ENCODE data around the gene ADAM15. TPM values are rescaled to one million over a fixed set of nuclear protein-coding genes. Genes with fewer than 3 reads are reported as not detected.

Gene ADAM15
- total RNA-seq, 1 experiment from 2014 or later = 41.7 TPM

- H3K9me3 ChIP-seq (ENCODE audit: control insufficient read depth, insufficient read depth, low read depth, low read length) = no peaks in the 10 kb centered on the region
- no peak for ATAC-seq
- ChIA-PET POLR2A (interaction anchor here (0.6 kb wide), 1 partner anchor 56 kb away, joined by 8 read pairs; no protein-coding TSS in a partner anchor), CTCF (interaction anchor here (0.7 kb wide), 1 partner anchor 75 kb away, joined by 3 read pairs; no protein-coding TSS in a partner anchor)
- no peak for DNase-seq (ENCODE audit: low read depth, low spot score)
- H3K27me3 ChIP-seq (ENCODE audit: control insufficient read depth, insufficient read depth, low read length) = no peaks in the 10 kb centered on the region
- 0 out of 2 replicates have a peak, but pooled peaks cover 2% of the 10 kb centered on the region for H3K36me3 ChIP-seq (ENCODE audit: control insufficient read depth, insufficient read depth, low read length)
- no peak for TF ChIP-seq REST (IDR thresholded peaks at IDR 0.05; ENCODE audit: insufficient read depth in 1 of 2, low read depth in 2 of 2, low read length in 1 of 2)
- TF ChIP-seq SIN3A (IDR thresholded peaks at IDR 0.05; ENCODE audit: borderline replicate concordance, insufficient read depth, low read depth, low read length) = no peak
- no peak for TF ChIP-seq TCF7L2 (IDR thresholded peaks at IDR 0.05; ENCODE audit: low read depth, low read length)
- no peak for TF ChIP-seq CTCF (IDR thresholded peaks at IDR 0.05)
- TF ChIP-seq POLR2AphosphoS5 (IDR thresholded peaks at IDR 0.05; ENCODE audit: low read depth, low read length) = no peak
- peaks cover 54% of the 10 kb centered on the region for H3K4me1 ChIP-seq (ENCODE audit: control insufficient read depth, insufficient read depth, low read length)
- no TSS peak for BruUV-seq (replicated peaks)
- in situ Hi-C loops (cut with HindIII; ENCODE audit: low pct_unique_long_range_greater_than_20kb, low sequenced_read_pairs) = no loop called here
- no peak overlapping the region for H3K27ac ChIP-seq (ENCODE audit: low read length)
- intact Hi-C loops (cut with micrococcal nuclease; ENCODE audit: unreplicated experiment) = no loop called here
- no peak overlapping the region for H3K4me3 ChIP-seq (ENCODE audit: low read depth in 2 of 2, low read length in 2 of 2)
These were observed 42.8 kb upstream of the ADAM15 start for GRCh38 chr1:155008015-155008941.

GRCh38 chr1:155009221-155009711 lies 41.9 kb upstream of the ADAM15 start:
- DNase-seq (ENCODE audit: low read depth, low spot score) (no peak), ATAC-seq (no peak)
- Histone ChIP-seq H3K27ac (ENCODE audit: low read length) (no peak overlapping the region), H3K9me3 (ENCODE audit: control insufficient read depth, insufficient read depth, low read depth, low read length) (no peaks in the 10 kb centered on the region), H3K27me3 (ENCODE audit: control insufficient read depth, insufficient read depth, low read length) (no peaks in the 10 kb centered on the region), H3K4me3 (ENCODE audit: low read depth in 2 of 2, low read length in 2 of 2) (no peak overlapping the region), H3K36me3 (ENCODE audit: control insufficient read depth, insufficient read depth, low read length) (0 out of 2 replicates have a peak, but pooled peaks cover 2% of the 10 kb centered on the region), H3K4me1 (ENCODE audit: control insufficient read depth, insufficient read depth, low read length) (peaks cover 54% of the 10 kb centered on the region)
- in situ Hi-C loops (cut with HindIII; ENCODE audit: low pct_unique_long_range_greater_than_20kb, low sequenced_read_pairs) = no loop called here
- CTCF ChIA-PET = no interaction called here
- no peak for TF ChIP-seq CTCF (IDR thresholded peaks at IDR 0.05)
- no peak for TF ChIP-seq REST (IDR thresholded peaks at IDR 0.05; ENCODE audit: insufficient read depth in 1 of 2, low read depth in 2 of 2, low read length in 1 of 2)
- no peak for TF ChIP-seq SIN3A (IDR thresholded peaks at IDR 0.05; ENCODE audit: borderline replicate concordance, insufficient read depth, low read depth, low read length)
- no peak for TF ChIP-seq POLR2AphosphoS5 (IDR thresholded peaks at IDR 0.05; ENCODE audit: low read depth, low read length)
- no peak for TF ChIP-seq TCF7L2 (IDR thresholded peaks at IDR 0.05; ENCODE audit: low read depth, low read length)
- no TSS peak for BruUV-seq (replicated peaks)
- POLR2A ChIA-PET = interaction anchor here (0.6 kb wide), 1 partner anchor 55 kb away, joined by 8 read pairs; no protein-coding TSS in a partner anchor
- intact Hi-C loops (cut with micrococcal nuclease; ENCODE audit: unreplicated experiment) = no loop called here
